GM12878 (cell line): ENCODE results near the gene NFE2L2. TPM values are rescaled to one million over a fixed set of nuclear protein-coding genes. Genes with fewer than 3 reads are reported as not detected.

Experiments
- ATAC-seq: fragments of 200-7000 bp; cut with Tn5 transposase; 3 replicates; pipeline ENCODE4 v1.9.1; 2020; ENCODE audit warnings: mild to moderate bottlenecking, moderate library complexity
- BruUV-seq: library from RNA; stranded (reverse); fragments of 400-500 nt; replicated peaks from 2 replicates; lab custom pipeline; 2021; lab: Mats Ljungman, UMichigan
- CTCF ChIA-PET: fragments of 300-600 bp; sonication (Branson Sonifier 250); formaldehyde crosslinking; extraction: SDS; loops from one replicate; lab custom pipeline; 2021; ENCODE audit warnings: inconsistent platforms; lab: Yijun Ruan, JAX
- POLR2A ChIA-PET: fragments of 350-600 bp; formaldehyde crosslinking; extraction: SDS; loops from one replicate; lab custom pipeline; 2021; ENCODE audit warnings: inconsistent platforms; lab: Charles Lee
- RAD21 ChIA-PET: fragments of 300-600 bp; sonication (Branson Sonifier 250); formaldehyde crosslinking; loops from one replicate; lab custom pipeline; 2023; ENCODE audit warnings: antibody characterized with exemption; ENCODE audit not compliant: unreplicated experiment; lab: Charles Lee
- SMC1A ChIA-PET: fragments of 300-600 bp; sonication (Branson Sonifier 250); formaldehyde crosslinking; loops from one replicate; lab custom pipeline; 2023; ENCODE audit not compliant: unreplicated experiment, uncharacterized antibody; lab: Charles Lee
- DNase-seq: peaks from one replicate; pipeline ENCODE4 v3.0.0-alpha.2; 2011; ENCODE audit warnings: low read depth, low spot score
- FAIRE-seq: peaks from 3 replicates; lab custom pipeline; 2011; peaks lifted over from hg19 to GRCh38; lab: Jason Lieb, UNC
- H2AFZ ChIP-seq: 2 replicates; pipeline ENCODE4 v1.6.0; 2011; ENCODE audit warnings: low read depth, low read length, control low read depth; ENCODE audit not compliant: control insufficient read depth
- H3K27ac ChIP-seq: 2 replicates; pipeline ENCODE4 v1.5.1; 2011; ENCODE audit warnings: control low read depth; ENCODE audit not compliant: control insufficient read depth, insufficient read depth
- H3K27me3 ChIP-seq, 2 experiments: replicated peaks in 1 of 2; 2 replicates each; pipeline versions ENCODE4 v1.6.0 to v1.6.1; 2011; ENCODE audit warnings: low read length in 1 of 2; ENCODE audit not compliant: control insufficient read depth in 2 of 2, insufficient read depth in 2 of 2
- H3K36me3 ChIP-seq, 2 experiments: 2 replicates each; pipeline ENCODE4 v1.5.1; 2011; ENCODE audit warnings: low read length in 1 of 2; ENCODE audit not compliant: control insufficient read depth in 2 of 2, insufficient read depth in 2 of 2
- H3K4me1 ChIP-seq: 2 replicates; pipeline ENCODE4 v1.6.1; 2011; ENCODE audit warnings: mild to moderate bottlenecking, low read length, moderate library complexity, mixed read lengths; ENCODE audit not compliant: control insufficient read depth, insufficient read depth
- H3K4me2 ChIP-seq: 2 replicates; pipeline ENCODE4 v1.6.0; 2011; ENCODE audit warnings: control low read depth; ENCODE audit not compliant: control insufficient read depth, insufficient read depth
- H3K4me3 ChIP-seq: fragments of 200-600 bp; sonication (generic); 2 replicates; pipeline ENCODE4 v1.5.1; 2016
- H3K79me2 ChIP-seq: 2 replicates; pipeline ENCODE4 v1.6.0; 2011; ENCODE audit warnings: low read length; ENCODE audit not compliant: control insufficient read depth, insufficient read depth
- H3K9ac ChIP-seq: 2 replicates; pipeline ENCODE4 v1.8.0; 2011; ENCODE audit warnings: low read length, control low read depth, mixed read lengths; ENCODE audit not compliant: control insufficient read depth, insufficient read depth
- H3K9me3 ChIP-seq: replicated peaks from 3 replicates; pipeline ENCODE4 v1.5.1; 2011; ENCODE audit warnings: mild to moderate bottlenecking, low read length; ENCODE audit not compliant: control insufficient read depth, insufficient read depth
- H4K20me1 ChIP-seq: 2 replicates; pipeline ENCODE4 v1.6.0; 2011; ENCODE audit not compliant: control insufficient read depth, insufficient read depth
- ASH2L ChIP-seq: fragments of 300-600, 200-600 bp; sonication (generic); IDR thresholded peaks from 2 replicates; pipeline ENCODE4 v1.6.1; 2017; ENCODE audit warnings: low read depth, mild to moderate bottlenecking, borderline replicate concordance
- CBFB ChIP-seq: IDR thresholded peaks from 2 replicates; pipeline ENCODE4 v1.6.1; 2016; ENCODE audit warnings: antibody characterized with exemption, low read depth
- FOXK2 ChIP-seq: fragments of 450-650 bp; IDR thresholded peaks from 2 replicates; pipeline ENCODE4 v1.6.1; 2017; ENCODE audit warnings: mild to moderate bottlenecking, moderate library complexity
- HDAC2 ChIP-seq: fragments of 200-600 bp; sonication (generic); IDR thresholded peaks from 2 replicates; pipeline ENCODE4 v1.6.1; 2017
- IKZF1 ChIP-seq: fragments of 450-650 bp; conservative IDR thresholded peaks from 2 replicates; pipeline ENCODE4 v1.6.1; 2017; ENCODE audit warnings: antibody characterized with exemption, mild to moderate bottlenecking
- JUNB ChIP-seq: IDR thresholded peaks from 2 replicates; pipeline ENCODE4 v1.6.1; 2016; ENCODE audit warnings: antibody characterized with exemption, mild to moderate bottlenecking
- JUND ChIP-seq: IDR thresholded peaks from 2 replicates; pipeline ENCODE4 v1.6.1; 2012; ENCODE audit warnings: low read depth, mild to moderate bottlenecking, low read length, improper control_type of control experiment, moderate library complexity
- NR2C2 ChIP-seq: IDR thresholded peaks from 2 replicates; pipeline ENCODE4 v1.6.1; 2011; ENCODE audit warnings: borderline replicate concordance, low read depth; ENCODE audit not compliant: control insufficient read depth, insufficient read length
- TCF3 ChIP-seq: IDR thresholded peaks from 2 replicates; pipeline ENCODE4 v1.6.1; 2012; ENCODE audit warnings: low read depth, mild to moderate bottlenecking, low read length, borderline replicate concordance; ENCODE audit not compliant: insufficient read depth
- TCF7 ChIP-seq: IDR thresholded peaks from 2 replicates; pipeline ENCODE4 v1.6.1; 2014; ENCODE audit warnings: antibody characterized with exemption, borderline replicate concordance
- YBX1 ChIP-seq: fragments of 450-650 bp; IDR thresholded peaks from 2 replicates; pipeline ENCODE4 v1.6.1; 2016; ENCODE audit warnings: antibody characterized with exemption
- WGBS: methylation state at CpG from one replicate; pipeline ENCODE4 v1.1.6; 2016; ENCODE audit warnings: low lambda C conversion rate; ENCODE audit not compliant: insufficient replicate concordance, insufficient coverage; ENCODE audit errors: missing lambda C conversion rate; 5-methylcytosine and 5-hydroxymethylcytosine counted together
- in situ Hi-C: fragments of 300-500 bp; cut with MboI; formaldehyde crosslinking; loops from 9 replicates; pipeline ENCODE4 v1.14.3; 2018; ENCODE audit warnings: mixed read lengths
- intact Hi-C: fragments of 100-400 bp; cut with micrococcal nuclease; formaldehyde crosslinking; loops from one replicate; pipeline ENCODE4 v1.14.2; 2022; ENCODE audit not compliant: unreplicated experiment
- polyA plus RNA-seq, 11 experiments: library from polyadenylated mRNA; depleted of rRNA in 4 of 11; unstranded in 6 of 11; stranded (reverse) in 5 of 11; fragments of >200 nt; fragmentation: Nextera tagmentation in 4 of 11; fragmentation: Illumina TruSeq in 1 of 11; extraction: Ambion mirVana in 4 of 11; extraction: Trizol in 1 of 11; gene quantifications; 1 replicate in 1 of 11; 2 replicates in 10 of 11; pipeline versions ENCODE4 v1.2.1 to v1.2.3, GENCODE V29; 2011 to 2016; ENCODE audit warnings: inconsistent platforms in 2 of 11, missing spikeins in 2 of 11, low read depth in 1 of 11
- total RNA-seq, 4 experiments: library from RNA; depleted of rRNA in 3 of 4; stranded (reverse); fragments of >200 nt in 3 of 4; fragmentation: Illumina TruSeq in 1 of 4; extraction: Trizol in 1 of 4; gene quantifications; 2 replicates each; pipeline versions ENCODE4 v1.2.1 to v1.2.3, GENCODE V29; 2013 to 2021
- TF ChIP-seq, protein P1 (sequence below): fragments of 450-650 bp; IDR thresholded peaks from 2 replicates; pipeline ENCODE4 v1.6.1; 2018; ENCODE audit warnings: borderline replicate concordance, mild to moderate bottlenecking; ENCODE audit not compliant: partially characterized antibody
- TF ChIP-seq, protein P2 (sequence below): fragments of 450-650 bp; IDR thresholded peaks from 2 replicates; pipeline ENCODE4 v1.6.1; 2017; ENCODE audit warnings: mild to moderate bottlenecking, moderate library complexity

The NFE2L2 gene
- total and polyA plus RNA-seq, 10 of the 15 experiments (the other 5 are each of a cell fraction or from before 2014, with no cell fraction given), result 18.4 to 69.8 (median 37.1) TPM

GRCh38 chr2:177312562-177312961, 48.0 kb upstream of the NFE2L2 start:
- no peak overlapping the region for H3K9ac ChIP-seq
- no peak for DNase-seq
- H3K36me3 ChIP-seq, result no peaks in the 10 kb centered on the region
- H3K4me3 ChIP-seq, result no peak overlapping the region
- 93% methylated on average over 1 of the region's 1 CpG for WGBS
- no peak overlapping the region for H3K27ac ChIP-seq
- H3K4me1 ChIP-seq, result no peaks in the 10 kb centered on the region
- H3K4me2 ChIP-seq, result no peak overlapping the region
- no peaks in the 10 kb centered on the region for H3K27me3 ChIP-seq
- no peaks in the 10 kb centered on the region for H4K20me1 ChIP-seq
- BruUV-seq, result no TSS peak
- H3K79me2 ChIP-seq, result no peaks in the 10 kb centered on the region
- ChIA-PET CTCF (interaction anchor here (0.8 to 1.1 kb wide), 2 partner anchors 17 to 24 kb away, joined by 3 read pairs; no protein-coding TSS in a partner anchor), POLR2A (no interaction called here), RAD21 (no interaction called here), SMC1A (interaction anchor here (0.8 to 1.1 kb wide), 2 partner anchors 148 to 271 kb away, joined by 3 to 4 read pairs; no protein-coding TSS in a partner anchor)
- no peaks in the 10 kb centered on the region for H3K9me3 ChIP-seq
- FAIRE-seq, result no peak
- in situ Hi-C loops, result no loop called here
- TF ChIP-seq ASH2L (no peak), HDAC2 (no peak), TCF7 (no peak), IKZF1 (no peak), CBFB (no peak), YBX1 (no peak), TCF3 (no peak), JUNB (no peak), JUND (no peak), FOXK2 (no peak), NR2C2 (no peak)
- TF ChIP-seq, protein P1, sequence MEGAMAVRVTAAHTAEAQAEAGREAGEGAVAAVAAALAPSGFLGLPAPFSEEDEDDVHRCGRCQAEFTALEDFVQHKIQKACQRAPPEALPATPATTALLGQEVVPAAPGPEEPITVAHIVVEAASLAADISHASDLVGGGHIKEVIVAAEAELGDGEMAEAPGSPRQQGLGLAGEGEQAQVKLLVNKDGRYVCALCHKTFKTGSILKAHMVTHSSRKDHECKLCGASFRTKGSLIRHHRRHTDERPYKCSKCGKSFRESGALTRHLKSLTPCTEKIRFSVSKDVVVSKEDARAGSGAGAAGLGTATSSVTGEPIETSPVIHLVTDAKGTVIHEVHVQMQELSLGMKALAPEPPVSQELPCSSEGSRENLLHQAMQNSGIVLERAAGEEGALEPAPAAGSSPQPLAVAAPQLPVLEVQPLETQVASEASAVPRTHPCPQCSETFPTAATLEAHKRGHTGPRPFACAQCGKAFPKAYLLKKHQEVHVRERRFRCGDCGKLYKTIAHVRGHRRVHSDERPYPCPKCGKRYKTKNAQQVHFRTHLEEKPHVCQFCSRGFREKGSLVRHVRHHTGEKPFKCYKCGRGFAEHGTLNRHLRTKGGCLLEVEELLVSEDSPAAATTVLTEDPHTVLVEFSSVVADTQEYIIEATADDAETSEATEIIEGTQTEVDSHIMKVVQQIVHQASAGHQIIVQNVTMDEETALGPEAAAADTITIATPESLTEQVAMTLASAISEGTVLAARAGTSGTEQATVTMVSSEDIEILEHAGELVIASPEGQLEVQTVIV, result no peak
- TF ChIP-seq, protein P2, sequence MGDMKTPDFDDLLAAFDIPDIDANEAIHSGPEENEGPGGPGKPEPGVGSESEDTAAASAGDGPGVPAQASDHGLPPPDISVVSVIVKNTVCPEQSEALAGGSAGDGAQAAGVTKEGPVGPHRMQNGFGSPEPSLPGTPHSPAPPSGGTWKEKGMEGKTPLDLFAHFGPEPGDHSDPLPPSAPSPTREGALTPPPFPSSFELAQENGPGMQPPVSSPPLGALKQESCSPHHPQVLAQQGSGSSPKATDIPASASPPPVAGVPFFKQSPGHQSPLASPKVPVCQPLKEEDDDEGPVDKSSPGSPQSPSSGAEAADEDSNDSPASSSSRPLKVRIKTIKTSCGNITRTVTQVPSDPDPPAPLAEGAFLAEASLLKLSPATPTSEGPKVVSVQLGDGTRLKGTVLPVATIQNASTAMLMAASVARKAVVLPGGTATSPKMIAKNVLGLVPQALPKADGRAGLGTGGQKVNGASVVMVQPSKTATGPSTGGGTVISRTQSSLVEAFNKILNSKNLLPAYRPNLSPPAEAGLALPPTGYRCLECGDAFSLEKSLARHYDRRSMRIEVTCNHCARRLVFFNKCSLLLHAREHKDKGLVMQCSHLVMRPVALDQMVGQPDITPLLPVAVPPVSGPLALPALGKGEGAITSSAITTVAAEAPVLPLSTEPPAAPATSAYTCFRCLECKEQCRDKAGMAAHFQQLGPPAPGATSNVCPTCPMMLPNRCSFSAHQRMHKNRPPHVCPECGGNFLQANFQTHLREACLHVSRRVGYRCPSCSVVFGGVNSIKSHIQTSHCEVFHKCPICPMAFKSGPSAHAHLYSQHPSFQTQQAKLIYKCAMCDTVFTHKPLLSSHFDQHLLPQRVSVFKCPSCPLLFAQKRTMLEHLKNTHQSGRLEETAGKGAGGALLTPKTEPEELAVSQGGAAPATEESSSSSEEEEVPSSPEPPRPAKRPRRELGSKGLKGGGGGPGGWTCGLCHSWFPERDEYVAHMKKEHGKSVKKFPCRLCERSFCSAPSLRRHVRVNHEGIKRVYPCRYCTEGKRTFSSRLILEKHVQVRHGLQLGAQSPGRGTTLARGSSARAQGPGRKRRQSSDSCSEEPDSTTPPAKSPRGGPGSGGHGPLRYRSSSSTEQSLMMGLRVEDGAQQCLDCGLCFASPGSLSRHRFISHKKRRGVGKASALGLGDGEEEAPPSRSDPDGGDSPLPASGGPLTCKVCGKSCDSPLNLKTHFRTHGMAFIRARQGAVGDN, result no peak
- intact Hi-C loops, result no loop called here
- no peak for ATAC-seq
- no peak overlapping the region for H2AFZ ChIP-seq
